GM12892 (cell line): Measurements from ENCODE around the gene CDH2.

Experiments
- DNase-seq: peaks from one replicate; pipeline ENCODE4 v3.0.0; 2011; ENCODE audit not compliant: insufficient read length
- FAIRE-seq: peaks from 2 replicates; lab custom pipeline; 2011; peaks lifted over from hg19 to GRCh38; lab: Jason Lieb, UNC
- POLR2A ChIP-seq: IDR thresholded peaks from 2 replicates; pipeline ENCODE4 v1.6.1; 2011; ENCODE audit warnings: low read depth, low read length, control low read depth
- POLR2AphosphoS5 ChIP-seq: IDR thresholded peaks from 2 replicates; pipeline ENCODE4 v1.6.1; 2011; ENCODE audit warnings: low read depth, low read length, control low read depth
- TAF1 ChIP-seq: IDR thresholded peaks from 2 replicates; pipeline ENCODE4 v1.6.1; 2011; ENCODE audit warnings: low read depth, mild to moderate bottlenecking, control low read depth, low read length, borderline replicate concordance

The CDH2 gene

GRCh38 chr18:28099237-28099636 lies 77.7 kb downstream of the CDH2 start:
- FAIRE-seq (no peak), DNase-seq (no peak)
- no peak for TF ChIP-seq TAF1
- TF ChIP-seq POLR2AphosphoS5 = no peak
- no peak for TF ChIP-seq POLR2A

GRCh38 chr18:28095631-28096030 lies 81.3 kb downstream of the CDH2 start:
- no peak for DNase-seq

GRCh38 chr18:28095041-28095440 lies 81.9 kb downstream of the CDH2 start:
- FAIRE-seq (no peak), DNase-seq (no peak)
- no peak for TF ChIP-seq POLR2AphosphoS5
- TF ChIP-seq POLR2A = no peak
- TF ChIP-seq TAF1 = no peak

More at GRCh38 chr18:28095631-28096030, 81.3 kb downstream of the CDH2 start:
- TF ChIP-seq POLR2A = no peak
- no peak for TF ChIP-seq TAF1
- FAIRE-seq = no peak

DNA sequence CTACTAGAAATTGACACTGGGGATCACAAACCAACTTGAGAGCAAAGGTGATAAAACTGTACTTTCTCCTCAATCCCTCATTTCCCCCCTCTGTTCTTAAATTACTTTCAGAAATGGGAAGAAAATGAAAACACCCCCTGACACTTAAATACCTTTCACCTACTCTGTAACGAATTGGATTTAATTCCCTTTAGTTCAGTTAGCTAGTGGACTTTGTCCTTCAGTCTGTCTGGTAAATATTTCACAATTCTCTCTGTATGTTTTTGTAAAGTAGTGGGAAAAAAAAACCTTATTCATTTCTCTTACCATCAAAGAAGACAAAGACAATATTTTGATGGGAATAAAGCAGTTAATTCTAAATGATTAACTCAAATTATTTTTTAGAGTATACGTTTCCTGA lies 85.7 kb downstream of the CDH2 start:
- FAIRE-seq (no peak), DNase-seq (no peak)
- no peak for TF ChIP-seq TAF1
- no peak for TF ChIP-seq POLR2AphosphoS5
- TF ChIP-seq POLR2A = no peak

GRCh38 chr18:28088477-28088876 lies 88.5 kb downstream of the CDH2 start:
- DNase-seq (no peak), FAIRE-seq (no peak)
- TF ChIP-seq POLR2A = no peak
- no peak for TF ChIP-seq POLR2AphosphoS5
- TF ChIP-seq TAF1 = no peak

- TF ChIP-seq TAF1 (no peak), POLR2A (no peak), POLR2AphosphoS5 (no peak)
- FAIRE-seq = no peak
- DNase-seq = no peak
These were observed 90.0 kb downstream of the CDH2 start for GRCh38 chr18:28086670-28087552.

GRCh38 chr18:28081516-28081915 lies 95.4 kb downstream of the CDH2 start:
- no peak for TF ChIP-seq TAF1
- no peak for DNase-seq
- FAIRE-seq = no peak

DNA sequence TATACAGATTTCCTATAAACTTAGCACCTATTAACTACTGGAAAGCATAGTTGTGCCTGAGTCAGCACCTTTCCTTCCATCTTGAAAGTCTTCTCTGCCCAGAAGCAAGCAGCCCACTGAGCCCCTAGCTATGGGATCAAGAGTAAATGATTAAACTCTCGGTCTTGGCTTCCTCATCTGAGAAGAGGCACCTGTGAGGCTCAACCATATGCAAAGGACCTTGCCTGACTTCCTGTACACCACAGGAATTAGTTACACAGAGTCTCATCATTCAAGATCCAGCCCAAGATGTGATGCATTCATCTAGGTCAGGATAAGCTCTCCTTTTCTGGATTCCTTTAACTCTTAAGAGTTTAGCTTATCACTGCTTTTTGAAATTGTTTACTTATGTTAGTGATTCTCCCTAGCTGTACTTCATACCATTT lies 96.0 kb downstream of the CDH2 start:
- FAIRE-seq (no peak), DNase-seq (no peak)
- TF ChIP-seq TAF1 = no peak

DNA sequence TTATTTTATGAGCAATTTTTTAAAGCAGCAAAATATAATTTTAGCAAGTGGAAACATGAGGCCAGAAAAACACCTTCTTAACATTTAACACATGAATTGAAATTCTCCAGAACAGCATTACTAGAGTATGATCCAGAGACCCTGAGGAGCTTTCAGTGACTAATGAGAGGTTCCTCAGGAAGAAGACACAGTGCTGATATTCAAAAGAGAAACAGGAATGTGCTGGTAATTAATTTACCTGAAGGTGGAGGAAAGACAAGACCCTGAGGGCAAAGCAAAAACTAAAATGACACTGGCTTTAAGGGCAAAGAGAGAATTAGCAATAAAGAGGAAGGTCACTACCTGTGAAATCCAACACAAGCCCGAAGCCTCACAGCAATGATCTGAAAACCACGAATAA lies 97.0 kb downstream of the CDH2 start:
- TF ChIP-seq POLR2A (no peak), POLR2AphosphoS5 (no peak), TAF1 (no peak)
- FAIRE-seq (no peak), DNase-seq (no peak)

- DNase-seq (no peak), FAIRE-seq (no peak)
- TF ChIP-seq POLR2AphosphoS5 (no peak), TAF1 (no peak), POLR2A (no peak)
These were observed 98.1 kb downstream of the CDH2 start for GRCh38 chr18:28078849-28079248.

GRCh38 chr18:28078298-28078697 lies 98.6 kb downstream of the CDH2 start:
- TF ChIP-seq TAF1 = no peak
- TF ChIP-seq POLR2AphosphoS5 = no peak
- no peak for TF ChIP-seq POLR2A
- DNase-seq (no peak), FAIRE-seq (no peak)

- FAIRE-seq = no peak
- no peak for DNase-seq
- no peak for TF ChIP-seq POLR2AphosphoS5
- TF ChIP-seq POLR2A = no peak
- no peak for TF ChIP-seq TAF1
These were observed 101.4 kb downstream of the CDH2 start for GRCh38 chr18:28075501-28075900.

DNA sequence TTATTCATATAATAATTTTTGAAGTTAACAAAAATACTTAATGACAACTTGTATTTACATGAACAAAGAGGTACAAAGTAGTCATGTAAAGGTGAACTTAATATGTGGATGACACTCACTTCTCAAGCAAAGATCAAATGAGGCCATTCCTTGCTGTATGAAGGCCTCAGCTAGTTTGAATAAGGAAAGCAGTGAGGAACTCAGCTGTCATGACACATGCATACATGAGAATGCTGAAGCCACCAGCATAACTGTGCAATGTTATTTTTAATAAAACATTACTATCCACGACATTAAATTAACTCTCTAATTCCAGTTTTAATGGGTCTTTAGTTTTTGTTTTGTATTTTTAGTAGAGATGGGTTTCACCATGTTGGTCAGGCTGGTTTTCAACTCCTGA lies 102.9 kb downstream of the CDH2 start:
- FAIRE-seq = no peak
- TF ChIP-seq POLR2A (no peak), POLR2AphosphoS5 (no peak), TAF1 (no peak)

More for the DNA sequence above, 102.9 kb downstream of the CDH2 start:
- DNase-seq = no peak
